ENCODE data around the gene PLEKHN1.
"Not testable (repeated sequence)": the region's sequence is repeated elsewhere in the genome, so short reads cannot be mapped to it uniquely, and the experiment has no call there.

The PLEKHN1 gene

DNA sequence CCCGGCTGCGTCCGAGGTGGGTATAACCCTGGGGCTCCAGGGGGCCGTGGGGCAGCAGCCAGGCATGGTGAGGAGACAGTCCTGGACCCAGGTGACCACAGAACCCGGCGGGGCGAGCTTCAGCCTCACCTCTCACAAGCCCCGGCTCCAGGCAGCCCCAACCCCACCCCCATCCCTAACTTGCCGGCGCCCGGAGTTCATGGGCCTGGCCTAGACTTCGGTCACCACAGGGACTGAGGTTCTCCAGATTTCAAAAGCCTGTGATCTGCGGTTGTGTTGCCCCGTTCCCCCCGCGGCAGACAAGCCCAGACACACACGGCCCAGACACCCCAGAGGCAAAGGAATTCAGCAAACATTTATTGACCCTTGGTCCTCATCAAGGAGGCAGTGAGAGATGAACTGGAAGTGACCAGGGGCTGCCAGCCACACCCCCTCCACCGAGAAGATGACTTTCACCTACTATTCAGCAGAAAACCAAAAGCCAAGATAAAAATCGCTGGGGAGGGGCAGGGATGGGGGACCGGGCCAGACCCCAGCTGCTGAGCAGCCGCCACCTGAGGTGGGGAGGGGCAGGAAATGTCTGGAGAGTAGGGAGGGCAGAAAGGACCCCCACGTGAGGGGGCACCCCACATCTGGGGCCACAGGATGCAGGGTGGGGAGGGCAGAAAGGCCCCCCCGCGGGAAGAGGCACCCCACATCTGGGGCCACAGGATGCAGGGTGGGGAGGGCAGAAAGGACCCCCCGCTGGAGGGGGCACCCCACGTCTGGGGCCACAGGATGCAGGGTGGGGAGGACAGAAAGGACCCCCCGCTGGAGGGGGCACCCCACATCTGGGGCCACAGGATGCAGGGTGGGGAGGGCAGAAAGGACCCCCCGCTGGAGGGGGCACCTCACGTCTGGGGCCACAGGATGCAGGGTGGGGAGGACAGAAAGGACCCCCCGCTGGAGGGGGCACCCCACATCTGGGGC, 29.7 kb downstream of the PLEKHN1 start:
- no peak for DNase-seq

DNA sequence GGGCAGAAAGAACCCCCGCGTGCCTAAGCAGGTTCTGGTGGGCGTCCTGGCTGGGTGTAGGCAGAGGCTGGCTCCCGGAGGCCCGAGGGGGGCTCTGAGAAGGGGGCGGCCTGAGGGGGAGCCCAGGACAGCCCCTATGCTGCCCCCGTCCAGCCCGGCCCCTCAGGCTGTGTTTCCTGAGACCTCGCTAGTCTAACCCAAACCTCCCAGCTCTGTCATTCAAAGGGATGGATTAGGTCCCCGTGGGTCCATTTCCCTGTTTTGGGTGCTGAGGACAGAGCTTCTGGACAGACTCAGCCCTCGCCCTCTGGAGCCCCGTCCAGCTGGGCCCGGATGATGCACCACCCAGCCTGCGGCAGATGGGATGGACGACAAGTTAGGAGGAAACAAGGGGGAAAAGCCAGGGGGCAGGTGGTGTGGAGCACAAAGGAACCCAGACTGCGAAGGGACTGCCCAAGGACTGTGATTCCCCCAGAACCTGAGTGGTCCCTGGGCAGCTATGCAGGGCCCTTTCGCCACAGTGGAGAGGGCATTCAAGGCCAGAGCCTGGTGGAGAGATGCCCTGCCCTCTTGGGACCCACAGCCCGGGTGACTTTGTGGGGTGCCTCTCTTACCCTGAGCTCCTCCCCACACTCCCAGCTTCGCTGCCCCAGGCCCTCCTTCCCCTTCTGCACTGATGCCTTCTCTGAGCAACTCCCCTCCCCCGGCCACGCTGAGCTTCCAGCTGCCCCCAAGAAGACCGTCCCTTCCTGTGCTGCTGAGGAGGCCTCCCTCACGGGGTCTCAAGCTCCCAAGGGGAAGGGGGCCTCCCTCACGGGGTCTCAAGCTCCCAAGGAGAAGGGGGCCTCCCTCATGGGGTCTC, 30.8 kb downstream of the PLEKHN1 start:
- DNase-seq: no peak

DNA sequence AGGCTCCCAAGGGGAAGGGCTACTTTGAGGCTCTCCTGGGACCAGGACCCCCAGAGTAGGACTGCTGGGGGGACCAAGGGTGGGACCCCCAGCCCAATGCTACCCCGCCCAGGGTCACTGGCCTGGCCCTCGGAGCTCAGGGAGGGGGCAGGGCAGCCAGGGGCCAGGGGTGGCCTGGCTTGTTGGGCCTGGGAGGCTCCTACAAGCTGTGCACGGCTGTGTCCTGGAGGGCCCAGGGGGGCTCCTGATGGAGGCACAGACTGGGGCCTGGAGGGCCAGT, 31.4 kb downstream of the PLEKHN1 start:
- no peak for DNase-seq

DNA sequence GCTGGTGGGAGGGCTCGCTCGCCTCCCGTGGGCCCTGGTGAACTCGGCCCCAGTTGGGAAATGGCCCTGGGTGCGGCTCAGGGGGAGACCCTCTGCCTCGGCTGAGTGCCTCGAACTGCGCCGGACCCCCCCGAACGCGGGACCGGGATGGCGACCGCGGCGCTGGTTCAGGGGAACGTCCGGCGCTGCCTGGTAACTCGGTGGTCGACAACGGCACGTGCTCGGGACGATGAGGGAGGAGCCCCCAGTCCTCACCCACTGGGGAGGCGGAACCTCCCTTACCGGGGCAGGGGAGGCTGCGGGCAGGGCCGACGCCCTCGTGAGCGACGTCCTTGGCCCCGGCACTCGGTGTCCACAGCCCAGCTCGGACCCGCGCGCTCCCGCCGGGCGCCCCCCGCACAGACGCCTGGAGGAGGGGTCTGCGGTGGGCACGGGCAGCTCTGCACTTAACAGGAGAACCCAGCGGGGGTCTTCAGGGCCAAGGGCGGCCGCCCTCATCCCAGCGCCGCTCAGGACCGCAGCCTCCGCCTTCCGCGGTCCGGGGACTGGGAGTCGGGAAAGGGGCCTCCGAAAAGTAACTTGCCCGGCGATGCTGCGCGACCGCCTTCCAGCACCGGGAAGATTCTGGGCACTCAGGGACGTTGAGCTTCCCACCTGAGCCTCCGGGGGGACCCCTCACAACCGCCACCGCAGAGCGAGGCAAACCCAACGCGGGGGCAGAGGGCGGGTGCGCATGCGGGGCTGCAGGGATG, 31.9 kb downstream of the PLEKHN1 start:
- no peak for DNase-seq

DNA sequence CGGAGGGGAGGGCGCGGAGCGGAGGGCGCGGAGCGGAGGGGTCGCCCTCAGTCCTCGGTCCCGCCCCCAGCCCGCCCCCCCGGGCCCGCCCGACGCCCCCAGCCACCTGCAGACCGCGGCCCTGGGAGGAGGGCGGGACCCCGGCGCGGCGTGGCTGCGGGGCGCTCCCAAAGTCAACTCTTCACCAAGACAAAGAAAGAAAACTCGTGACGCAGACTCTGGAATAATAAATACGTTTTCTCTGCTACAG, 32.4 kb downstream of the PLEKHN1 start:
- no peak for DNase-seq

DNA sequence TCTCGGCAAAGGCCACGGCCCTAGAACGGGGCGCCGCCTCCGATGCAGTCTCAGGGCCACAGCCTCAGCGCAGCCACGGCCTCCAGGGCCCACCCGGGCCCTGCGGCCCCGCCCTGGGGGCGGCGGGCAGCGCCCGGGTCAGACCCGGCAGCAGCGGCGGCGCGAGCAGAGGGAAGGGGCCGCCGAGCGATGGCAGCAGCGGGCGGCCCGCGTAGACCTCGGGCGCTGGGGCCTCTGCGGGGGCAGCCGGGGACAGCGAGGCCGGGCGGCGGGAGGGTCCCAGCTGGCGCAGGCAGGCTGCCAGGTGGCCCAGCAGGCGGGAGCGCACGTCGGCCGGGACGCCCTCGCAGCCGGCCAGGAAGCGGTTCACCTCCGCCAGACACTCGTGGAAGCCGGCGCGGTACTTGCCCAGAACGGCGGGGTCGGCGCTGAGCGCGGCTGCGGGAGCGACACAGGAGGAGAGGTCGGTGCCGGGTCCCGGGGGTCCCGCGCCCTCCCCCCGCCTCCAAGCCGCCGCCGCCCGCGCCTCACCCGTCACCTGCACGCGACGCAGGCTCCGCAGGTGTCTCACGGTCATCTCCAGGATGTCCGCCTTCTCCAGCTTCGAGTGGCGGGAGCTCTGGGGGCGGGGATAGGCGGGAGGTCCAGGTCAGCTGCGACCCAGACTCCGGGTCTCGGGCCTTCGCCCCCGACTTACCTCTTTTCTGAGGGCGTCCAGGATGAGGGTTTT, 32.9 kb downstream of the PLEKHN1 start:
- peak; percentile 33 for DNase-seq

DNA sequence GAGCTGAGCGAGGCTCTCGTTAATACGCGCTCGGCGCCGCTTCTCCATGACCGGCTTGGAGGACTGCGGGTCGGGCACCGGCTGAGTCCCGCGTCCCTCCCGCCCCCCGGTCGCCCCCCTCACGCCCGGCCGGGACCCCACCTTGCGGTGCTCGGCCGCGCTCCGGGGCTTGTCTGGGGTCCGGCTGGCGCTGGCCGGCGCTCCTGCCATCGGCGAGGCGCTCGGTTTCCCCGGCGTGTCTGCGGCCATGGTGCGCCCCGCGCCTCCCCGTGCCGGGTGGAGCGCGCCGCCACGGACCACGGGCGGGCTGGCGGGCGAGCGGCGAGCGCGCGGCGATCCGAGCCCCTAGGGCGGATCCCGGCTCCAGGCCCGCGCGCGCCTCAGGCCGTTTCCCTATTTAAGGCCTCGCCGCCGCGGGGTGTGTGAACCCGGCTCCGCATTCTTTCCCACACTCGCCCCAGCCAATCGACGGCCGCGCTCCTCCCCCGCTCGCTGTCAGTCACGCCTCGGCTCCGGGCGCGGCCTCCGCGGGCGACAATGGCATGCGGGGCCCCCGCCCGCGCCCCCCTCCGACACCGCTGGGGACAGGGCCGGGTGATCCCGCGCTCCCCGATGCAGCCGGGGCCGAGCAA, 33.6 kb downstream of the PLEKHN1 start, which contains the start of gene HES4:
TSS of gene HES4 (minus strand) at position 373 of the 632 bp plus-strand sequence. CDS start at position 249, 124 bp downstream.
- DNase-seq: peak; percentile 53

DNA sequence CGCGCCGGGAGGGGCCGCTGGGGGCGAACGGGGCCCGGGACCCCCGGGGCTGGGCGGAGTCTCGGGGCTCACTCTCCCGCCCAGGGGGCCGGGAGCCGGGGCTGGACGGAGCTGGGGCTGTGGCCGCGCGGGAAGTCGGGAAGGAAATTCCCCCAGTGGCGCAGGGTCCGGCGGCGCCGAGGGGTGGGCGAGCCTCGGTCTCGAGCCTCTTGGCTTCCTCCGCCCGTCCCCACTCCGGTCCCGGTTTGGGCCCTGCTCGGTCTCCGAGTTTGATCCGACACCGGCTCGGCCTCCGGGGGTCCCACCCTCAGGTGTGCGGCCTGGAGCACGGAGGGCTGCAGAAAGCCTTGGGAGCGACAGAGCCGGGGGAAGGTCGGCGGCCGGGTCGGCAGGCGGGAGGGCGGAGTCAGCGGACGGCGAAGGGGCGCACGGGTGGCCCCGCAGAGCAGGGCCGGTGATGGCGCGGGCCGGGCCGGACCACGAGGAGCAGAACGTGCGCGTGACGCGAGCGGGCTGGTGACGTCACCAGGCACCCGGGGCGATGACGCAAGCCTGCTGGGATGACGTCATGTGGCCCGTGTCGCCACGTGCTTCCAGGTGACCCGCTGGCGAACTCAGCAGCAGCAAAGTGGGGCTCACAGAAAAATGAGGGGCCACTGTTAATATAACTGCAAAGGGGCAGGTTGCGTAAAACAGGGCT, 34.2 kb downstream of the PLEKHN1 start:
- DNase-seq: peak; percentile 68

DNA sequence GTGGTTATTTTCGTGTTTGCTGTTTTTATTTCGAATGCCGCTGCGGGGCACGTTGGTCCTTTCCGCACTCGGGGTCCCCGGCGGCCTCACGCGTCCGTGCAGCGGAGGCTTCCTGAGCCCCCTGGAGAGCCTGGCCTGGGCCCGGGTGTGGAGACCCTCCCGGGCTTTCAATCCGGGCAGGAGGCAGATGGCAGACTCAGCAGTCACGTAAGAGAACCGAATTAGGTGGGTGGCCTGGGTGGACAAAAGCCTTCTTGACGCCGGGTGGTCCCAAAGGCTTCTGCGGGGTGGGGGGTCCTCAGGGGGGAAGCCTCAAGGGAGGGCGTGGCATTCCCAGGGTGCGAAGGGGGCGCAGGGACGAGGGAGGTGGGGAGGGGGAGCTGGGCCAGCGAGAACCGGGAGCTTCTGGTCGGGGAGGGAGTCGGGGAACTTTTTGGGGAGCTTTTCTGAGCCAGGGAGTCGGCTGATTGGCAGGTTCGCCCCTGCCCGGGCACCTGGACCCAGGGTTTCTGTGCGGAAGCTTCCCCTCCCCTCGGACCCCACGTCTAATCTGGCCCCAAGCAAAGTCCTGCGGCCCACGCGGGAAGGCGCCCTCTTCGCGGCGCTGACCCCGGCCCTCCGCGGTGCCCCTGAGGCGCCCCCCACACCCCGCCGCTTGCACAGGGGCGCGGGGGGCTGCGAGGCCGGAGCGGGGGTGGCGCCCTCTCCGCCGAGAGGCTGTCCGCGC, 34.9 kb downstream of the PLEKHN1 start:
- DNase-seq: no peak

DNA sequence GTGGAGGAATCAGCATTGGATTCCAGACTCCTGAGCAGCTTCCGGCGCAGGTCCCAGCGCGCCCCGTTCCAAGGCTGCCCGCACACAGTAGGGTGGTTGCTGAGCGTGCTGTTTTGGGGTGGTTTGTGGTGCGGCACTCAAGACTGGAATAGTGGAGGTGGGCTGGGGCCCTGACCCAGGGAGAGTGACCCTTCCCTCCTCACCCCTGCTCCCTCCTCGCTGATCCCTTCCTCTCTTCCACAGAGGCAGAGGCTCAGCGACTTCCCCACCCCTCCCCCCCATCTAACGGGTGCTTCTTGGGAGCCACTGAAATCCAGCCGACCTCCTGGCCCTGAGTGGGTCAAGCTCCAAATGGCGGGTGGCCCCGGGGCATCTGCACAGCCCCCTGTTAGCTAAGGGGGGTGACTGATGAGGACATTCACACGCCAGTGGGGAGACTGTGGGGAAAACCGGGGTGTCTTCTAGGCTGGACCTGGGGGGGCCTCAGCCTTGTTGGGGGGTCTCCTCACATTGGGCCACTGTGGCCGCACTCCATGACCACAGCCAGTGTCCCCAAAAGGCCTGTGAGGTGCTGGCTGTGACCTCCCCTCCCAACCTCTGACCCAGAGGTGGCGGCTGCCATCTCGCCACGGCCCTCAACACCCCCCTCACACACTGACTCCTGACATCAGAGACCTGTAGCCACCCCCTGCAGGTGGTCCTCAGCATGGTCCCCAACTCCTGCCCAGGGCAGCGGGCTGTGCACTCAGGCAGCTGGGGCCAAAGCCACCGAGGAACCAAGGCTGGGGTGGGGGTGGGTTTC, 37.5 kb downstream of the PLEKHN1 start:
- DNase-seq: no peak

DNA sequence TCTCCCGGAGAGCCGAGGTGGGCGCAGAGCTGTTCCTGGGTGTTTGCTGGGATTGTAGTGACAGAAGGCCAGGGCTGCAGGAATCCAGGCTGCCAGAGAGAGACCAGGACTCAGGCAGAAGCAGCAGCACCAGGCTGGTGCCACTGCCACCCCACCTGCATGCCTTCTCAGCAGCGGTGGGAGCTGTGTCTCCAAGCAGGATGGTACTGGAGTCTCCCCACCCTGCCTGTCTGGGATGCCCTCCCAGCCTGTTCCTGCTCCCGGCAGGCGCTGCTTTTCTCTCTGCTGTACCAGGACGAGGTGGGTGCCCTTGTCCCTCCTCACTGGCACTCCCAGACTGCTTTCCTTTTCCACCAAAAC, 38.1 kb downstream of the PLEKHN1 start:
- no peak for DNase-seq

DNA sequence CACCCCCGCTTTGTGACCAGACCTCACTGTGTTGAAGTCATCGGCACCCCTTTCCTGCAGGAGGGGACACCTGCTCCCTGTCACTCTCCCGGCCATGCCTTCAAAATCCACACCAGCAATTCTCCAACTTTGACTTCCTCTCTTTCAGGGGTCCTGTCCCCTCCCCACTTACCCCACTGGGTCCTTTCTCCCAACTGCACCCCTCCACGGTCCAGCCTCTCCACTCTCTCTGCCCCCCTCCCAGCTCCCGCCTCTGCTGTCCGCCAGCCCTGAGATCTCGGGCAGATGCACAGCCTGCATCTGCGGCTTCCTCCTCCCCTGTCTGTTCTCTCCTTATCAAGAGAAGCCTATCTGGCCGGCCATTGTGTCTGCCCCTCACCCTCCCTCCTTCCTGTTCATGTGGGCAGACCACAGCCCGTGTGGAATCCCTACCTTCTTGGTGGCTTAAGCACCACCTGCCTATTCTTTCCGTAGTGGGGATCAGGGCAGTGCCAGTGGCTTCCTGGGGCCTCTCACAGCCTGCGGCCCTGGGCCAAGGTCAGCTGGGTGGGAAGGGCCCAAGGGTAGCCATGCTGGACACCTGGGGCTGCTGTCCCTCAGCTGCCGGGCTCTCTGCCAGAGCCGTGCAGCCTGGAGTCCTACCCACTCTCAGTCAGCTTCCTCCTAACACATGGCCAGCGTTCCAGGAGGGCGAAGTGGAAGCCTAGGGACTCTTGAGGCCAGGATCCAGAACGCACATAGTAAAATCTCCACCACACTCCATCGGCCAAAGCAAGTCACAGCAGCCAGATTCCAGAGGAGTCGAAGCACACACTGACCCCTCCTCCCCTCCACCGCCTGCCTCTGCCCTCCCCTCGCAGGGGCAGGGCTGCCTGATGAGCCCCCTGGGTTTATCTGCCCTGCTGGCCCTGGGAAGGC, 38.8 kb downstream of the PLEKHN1 start:
- DNase-seq: no peak

DNA sequence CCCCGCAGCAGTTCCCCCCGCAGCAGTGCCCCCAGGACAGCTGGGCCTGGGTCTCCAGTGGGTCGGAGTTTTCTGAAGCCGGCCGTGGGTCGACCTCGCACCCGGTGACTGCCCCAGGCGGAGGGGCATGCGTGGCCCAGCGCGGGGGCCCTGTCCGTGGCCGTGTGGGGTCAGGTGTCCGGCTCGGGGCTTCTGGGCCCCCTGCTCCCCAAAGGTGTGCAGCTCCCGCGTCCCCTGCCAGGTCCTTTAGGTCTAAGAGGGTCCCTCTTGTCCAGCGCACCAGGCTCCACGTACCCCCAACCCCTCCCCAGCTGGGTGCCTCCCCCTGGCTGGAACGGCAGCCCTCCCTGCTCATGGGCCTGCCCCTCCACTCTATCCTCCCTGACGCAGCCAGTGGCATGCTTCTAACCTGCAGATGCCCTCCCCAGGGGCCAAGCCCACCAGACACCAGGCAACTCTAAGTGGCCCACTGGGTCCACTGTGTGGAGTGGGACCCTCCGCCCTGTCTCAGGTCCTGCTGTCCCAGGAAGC, 39.6 kb downstream of the PLEKHN1 start:
- DNase-seq: no peak

DNA sequence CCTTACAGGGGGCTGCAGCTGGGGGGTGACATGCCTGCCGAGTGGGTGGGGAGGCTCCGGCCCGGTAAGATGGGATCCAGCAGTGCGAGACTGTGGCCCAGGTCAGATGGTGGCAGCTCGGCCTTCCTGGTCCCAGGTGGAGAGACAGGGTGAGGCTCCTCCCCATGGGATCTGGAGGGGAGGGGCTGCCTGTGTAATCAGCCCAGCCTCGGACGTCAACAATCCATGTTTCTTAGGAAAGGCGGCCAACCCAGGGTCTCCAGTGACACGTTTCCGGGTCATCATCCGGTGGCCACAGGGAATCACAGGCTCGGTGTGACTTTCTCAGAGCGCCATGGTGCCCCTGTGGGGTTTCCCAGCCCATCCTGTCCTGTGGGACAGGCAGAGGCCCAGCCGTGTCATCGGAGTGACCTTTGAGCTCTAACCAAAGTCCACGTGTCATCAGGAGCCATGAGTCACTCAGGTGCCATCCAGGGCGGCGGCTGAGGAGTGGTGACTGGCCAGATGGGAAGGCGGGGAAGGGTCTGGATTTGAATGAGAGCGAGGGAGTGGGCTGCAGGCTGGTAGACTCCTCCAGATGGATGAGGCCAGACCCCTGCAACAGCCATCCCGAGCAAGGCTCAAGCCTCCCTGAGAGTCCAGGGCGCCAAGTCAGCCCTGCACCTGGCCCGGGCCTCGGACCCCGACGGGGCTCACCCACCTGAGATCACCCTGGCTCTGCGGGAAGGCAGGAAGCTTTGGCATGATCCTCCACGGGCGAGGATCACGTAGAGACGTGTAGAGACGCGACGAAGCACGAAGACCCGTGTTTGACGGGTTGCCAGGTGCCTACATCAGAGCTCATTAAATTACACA, 40.2 kb downstream of the PLEKHN1 start:
- no peak for DNase-seq

DNA sequence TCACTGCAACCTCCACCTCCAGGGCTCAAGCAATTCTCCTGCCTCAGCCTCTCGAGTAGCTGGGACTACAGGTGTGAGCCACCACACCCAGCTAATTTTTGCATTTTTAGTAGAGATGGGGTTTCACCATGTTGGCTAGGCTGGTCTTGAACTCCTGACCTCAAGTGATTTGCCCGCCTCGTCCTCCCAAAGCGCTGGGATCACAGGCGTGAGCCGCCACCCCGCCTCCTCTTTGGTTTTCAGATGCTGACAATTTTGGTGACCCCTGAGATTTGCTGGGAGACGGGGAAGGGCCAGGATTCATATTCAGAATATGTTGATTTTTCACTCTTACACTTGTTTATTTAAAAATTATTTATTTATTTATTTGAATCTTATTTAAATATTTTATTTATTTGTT, 43.8 kb downstream of the PLEKHN1 start:
- not testable (repeated sequence) for DNase-seq

DNA sequence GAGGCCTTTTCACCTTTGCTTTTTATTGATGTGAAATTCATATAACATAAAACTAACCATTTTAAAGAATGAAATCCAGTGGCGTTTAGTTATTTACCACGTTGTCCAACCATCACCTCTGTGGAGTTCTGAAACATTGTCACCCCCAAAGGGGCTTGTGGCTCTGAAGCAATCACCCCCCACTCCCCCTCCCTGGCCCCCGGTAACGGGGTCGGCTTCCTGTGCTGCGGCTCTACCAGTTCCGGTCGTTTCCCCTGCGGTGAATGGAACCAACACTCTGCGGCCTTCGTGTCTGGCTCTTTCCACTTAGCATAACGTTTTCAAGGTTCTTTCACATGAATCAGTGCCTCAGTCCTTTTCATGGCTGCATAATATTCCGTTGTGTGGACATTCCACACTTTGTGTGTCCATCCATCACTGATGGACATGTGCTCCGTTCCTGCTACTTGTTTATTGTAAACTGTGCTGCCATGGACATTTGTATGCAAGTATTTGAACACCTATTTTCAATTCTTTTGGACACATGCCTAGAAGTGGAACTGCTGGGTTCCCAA, 45.2 kb downstream of the PLEKHN1 start:
- no peak for DNase-seq

DNA sequence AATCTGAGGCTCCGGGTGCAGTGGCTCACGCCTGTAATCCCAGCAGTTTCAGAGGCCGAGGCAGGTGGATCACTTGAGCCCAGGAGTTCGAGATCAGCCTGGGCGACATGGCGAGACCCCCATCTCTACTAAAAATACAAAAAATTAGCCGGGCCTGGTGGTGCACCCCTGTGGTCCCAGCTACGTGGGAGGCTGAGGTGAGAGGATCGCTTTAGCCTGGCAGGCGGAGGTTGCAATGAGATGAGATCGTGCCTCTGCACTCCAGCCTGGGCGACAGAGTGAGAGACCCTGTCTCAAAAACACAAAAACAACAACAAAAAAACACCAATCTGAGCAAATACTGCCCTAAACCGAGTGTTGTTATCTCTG, 46.4 kb downstream of the PLEKHN1 start:
- not testable (repeated sequence) for DNase-seq

Measured in central memory CD4-positive, alpha-beta T cell (primary cell).